Peyer's patch (tissue), 4 donors: Measurements from ENCODE around the gene PEAK1.
"Not testable (repeated sequence)": the region's sequence is repeated elsewhere in the genome, so short reads cannot be mapped to it uniquely, and the experiment has no call there.

Experiments used
- POLR2A ChIP-seq, 2 donors: fragments of 450-650 bp; IDR thresholded peaks; one replicate each; pipeline ENCODE4 v1.5.1; 2017; ENCODE audit warnings: antibody characterized with exemption in 2 of 2, mild to moderate bottlenecking in 2 of 2, moderate library complexity in 2 of 2
- TF ChIP-seq, protein P1 (sequence below), 6 experiments: fragments of 450-650 bp in 4 of 6; fragments of 200-600 bp in 2 of 6; sonication (generic) in 1 of 6; IDR thresholded peaks; one replicate each; pipeline ENCODE4 v1.5.1; 2017 to 2019; ENCODE audit warnings: antibody characterized with exemption in 6 of 6, mild to moderate bottlenecking in 3 of 6, moderate library complexity in 1 of 6

GRCh38 chr15:77156000-77156399, 263.9 kb downstream of the PEAK1 start:
- TF ChIP-seq, protein P1, sequence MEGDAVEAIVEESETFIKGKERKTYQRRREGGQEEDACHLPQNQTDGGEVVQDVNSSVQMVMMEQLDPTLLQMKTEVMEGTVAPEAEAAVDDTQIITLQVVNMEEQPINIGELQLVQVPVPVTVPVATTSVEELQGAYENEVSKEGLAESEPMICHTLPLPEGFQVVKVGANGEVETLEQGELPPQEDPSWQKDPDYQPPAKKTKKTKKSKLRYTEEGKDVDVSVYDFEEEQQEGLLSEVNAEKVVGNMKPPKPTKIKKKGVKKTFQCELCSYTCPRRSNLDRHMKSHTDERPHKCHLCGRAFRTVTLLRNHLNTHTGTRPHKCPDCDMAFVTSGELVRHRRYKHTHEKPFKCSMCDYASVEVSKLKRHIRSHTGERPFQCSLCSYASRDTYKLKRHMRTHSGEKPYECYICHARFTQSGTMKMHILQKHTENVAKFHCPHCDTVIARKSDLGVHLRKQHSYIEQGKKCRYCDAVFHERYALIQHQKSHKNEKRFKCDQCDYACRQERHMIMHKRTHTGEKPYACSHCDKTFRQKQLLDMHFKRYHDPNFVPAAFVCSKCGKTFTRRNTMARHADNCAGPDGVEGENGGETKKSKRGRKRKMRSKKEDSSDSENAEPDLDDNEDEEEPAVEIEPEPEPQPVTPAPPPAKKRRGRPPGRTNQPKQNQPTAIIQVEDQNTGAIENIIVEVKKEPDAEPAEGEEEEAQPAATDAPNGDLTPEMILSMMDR (IDR thresholded peaks at IDR 0.05) = not testable (repeated sequence)
- not testable (repeated sequence) for TF ChIP-seq POLR2A (IDR thresholded peaks at IDR 0.05)
